Mesothelial cell of epicardium (in vitro differentiated cells): ENCODE data around the gene CABP4. TPM values are rescaled to one million over a fixed set of nuclear protein-coding genes. Genes with fewer than 3 reads are reported as not detected.

Source experiments
- DNase-seq, 2 experiments: peaks; one replicate each; pipeline ENCODE4 v3.0.0; 2021; ENCODE audit warnings: low spot score in 2 of 2; ENCODE audit not compliant: unreplicated experiment in 2 of 2
- H3K27ac Mint-ChIP-seq: 2 replicates; pipeline ENCODE4 v1.8.0; 2021; ENCODE audit warnings: mixed read lengths
- H3K27me3 Mint-ChIP-seq: 2 replicates; pipeline ENCODE4 v1.8.0; 2021; ENCODE audit warnings: low read depth, mixed read lengths
- H3K36me3 Mint-ChIP-seq: 2 replicates; pipeline ENCODE4 v1.8.0; 2021; ENCODE audit warnings: mixed read lengths
- H3K4me1 Mint-ChIP-seq: 2 replicates; pipeline ENCODE4 v1.8.0; 2021; ENCODE audit warnings: mixed read lengths
- H3K4me3 Mint-ChIP-seq: 2 replicates; pipeline ENCODE4 v1.8.0; 2021; ENCODE audit warnings: mild to moderate bottlenecking, moderate library complexity, mixed read lengths
- H3K9me3 Mint-ChIP-seq: 2 replicates; pipeline ENCODE4 v1.8.0; 2021; ENCODE audit warnings: mixed read lengths
- total RNA-seq: library from RNA; stranded (reverse); gene quantifications from 3 replicates; pipeline ENCODE4 v1.2.1, GENCODE V29; 2021
- TF ChIP-seq, protein P1 (sequence below): fragments of 200-600 bp; sonication (generic); IDR thresholded peaks from one replicate; pipeline ENCODE4 v1.5.0; 2021; ENCODE audit warnings: antibody characterized with exemption; ENCODE audit not compliant: unreplicated experiment

CABP4 gene
- total RNA-seq, 1 donor from 2014 or later, result 0.29 TPM

- H3K4me1 Mint-ChIP-seq, result peaks cover 10% of the 10 kb centered on the region
- peaks cover 40% of the 10 kb centered on the region for H3K27me3 Mint-ChIP-seq
- H3K9me3 Mint-ChIP-seq, result no peaks in the 10 kb centered on the region
- TF ChIP-seq, protein P1, sequence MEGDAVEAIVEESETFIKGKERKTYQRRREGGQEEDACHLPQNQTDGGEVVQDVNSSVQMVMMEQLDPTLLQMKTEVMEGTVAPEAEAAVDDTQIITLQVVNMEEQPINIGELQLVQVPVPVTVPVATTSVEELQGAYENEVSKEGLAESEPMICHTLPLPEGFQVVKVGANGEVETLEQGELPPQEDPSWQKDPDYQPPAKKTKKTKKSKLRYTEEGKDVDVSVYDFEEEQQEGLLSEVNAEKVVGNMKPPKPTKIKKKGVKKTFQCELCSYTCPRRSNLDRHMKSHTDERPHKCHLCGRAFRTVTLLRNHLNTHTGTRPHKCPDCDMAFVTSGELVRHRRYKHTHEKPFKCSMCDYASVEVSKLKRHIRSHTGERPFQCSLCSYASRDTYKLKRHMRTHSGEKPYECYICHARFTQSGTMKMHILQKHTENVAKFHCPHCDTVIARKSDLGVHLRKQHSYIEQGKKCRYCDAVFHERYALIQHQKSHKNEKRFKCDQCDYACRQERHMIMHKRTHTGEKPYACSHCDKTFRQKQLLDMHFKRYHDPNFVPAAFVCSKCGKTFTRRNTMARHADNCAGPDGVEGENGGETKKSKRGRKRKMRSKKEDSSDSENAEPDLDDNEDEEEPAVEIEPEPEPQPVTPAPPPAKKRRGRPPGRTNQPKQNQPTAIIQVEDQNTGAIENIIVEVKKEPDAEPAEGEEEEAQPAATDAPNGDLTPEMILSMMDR, result no peak
- H3K4me3 Mint-ChIP-seq, result no peak overlapping the region
- no peak for DNase-seq
- no peak overlapping the region for H3K27ac Mint-ChIP-seq
- H3K36me3 Mint-ChIP-seq, result no peaks in the 10 kb centered on the region
These were observed 46.5 kb upstream of the CABP4 start for GRCh38 chr11:67408437-67409200.

GRCh38 chr11:67409261-67409666, 45.9 kb upstream of the CABP4 start:
- H3K27me3 Mint-ChIP-seq, result peaks cover 43% of the 10 kb centered on the region
- H3K36me3 Mint-ChIP-seq, result no peaks in the 10 kb centered on the region
- H3K4me1 Mint-ChIP-seq, result peaks cover 10% of the 10 kb centered on the region
- no peak overlapping the region for H3K4me3 Mint-ChIP-seq
- TF ChIP-seq, protein P1, result no peak
- no peak for DNase-seq
- no peak overlapping the region for H3K27ac Mint-ChIP-seq
- no peaks in the 10 kb centered on the region for H3K9me3 Mint-ChIP-seq

DNA sequence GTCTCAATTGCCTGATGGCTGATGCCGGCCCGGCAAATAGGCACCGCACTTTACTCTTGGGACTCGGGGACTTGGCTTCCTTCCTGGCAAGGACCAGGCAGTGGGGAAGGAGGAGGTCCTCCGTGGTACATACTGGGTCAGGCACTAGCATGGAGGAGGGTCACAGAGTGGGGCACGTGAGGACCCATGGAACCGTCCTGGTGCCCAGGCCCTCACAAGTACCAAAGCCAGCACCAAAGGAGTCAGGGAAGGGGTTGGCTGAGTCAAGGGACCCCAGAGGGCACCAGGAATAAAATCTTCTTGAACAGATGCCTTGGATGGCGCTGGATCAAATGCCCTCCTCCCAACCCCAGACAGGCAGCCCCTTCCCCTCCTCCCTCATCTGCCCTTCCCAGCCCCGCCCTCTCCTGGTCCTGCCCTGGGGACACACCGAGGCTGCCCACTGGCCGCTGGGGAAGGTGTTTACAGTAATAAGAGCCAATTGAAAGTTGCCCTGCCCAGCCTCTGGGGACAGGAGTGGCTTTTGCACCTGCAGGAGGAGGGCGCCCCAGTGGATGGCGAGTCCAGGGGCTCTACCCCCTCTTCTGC, 45.3 kb upstream of the CABP4 start:
- Mint-ChIP-seq H3K4me3 (no peak overlapping the region), H3K9me3 (no peaks in the 10 kb centered on the region), H3K4me1 (peaks cover 7% of the 10 kb centered on the region), H3K27ac (no peak overlapping the region), H3K27me3 (peaks cover 45% of the 10 kb centered on the region), H3K36me3 (no peaks in the 10 kb centered on the region)
- DNase-seq, result no peak
- TF ChIP-seq, protein P1, result no peak

- Mint-ChIP-seq H3K9me3 (no peaks in the 10 kb centered on the region), H3K4me1 (peaks cover 9% of the 10 kb centered on the region), H3K27me3 (peaks cover 48% of the 10 kb centered on the region), H3K36me3 (no peaks in the 10 kb centered on the region), H3K4me3 (no peak overlapping the region), H3K27ac (no peak overlapping the region)
- TF ChIP-seq, protein P1, result no peak
- no peak for DNase-seq
These were observed 44.8 kb upstream of the CABP4 start for GRCh38 chr11:67410369-67410831.

DNA sequence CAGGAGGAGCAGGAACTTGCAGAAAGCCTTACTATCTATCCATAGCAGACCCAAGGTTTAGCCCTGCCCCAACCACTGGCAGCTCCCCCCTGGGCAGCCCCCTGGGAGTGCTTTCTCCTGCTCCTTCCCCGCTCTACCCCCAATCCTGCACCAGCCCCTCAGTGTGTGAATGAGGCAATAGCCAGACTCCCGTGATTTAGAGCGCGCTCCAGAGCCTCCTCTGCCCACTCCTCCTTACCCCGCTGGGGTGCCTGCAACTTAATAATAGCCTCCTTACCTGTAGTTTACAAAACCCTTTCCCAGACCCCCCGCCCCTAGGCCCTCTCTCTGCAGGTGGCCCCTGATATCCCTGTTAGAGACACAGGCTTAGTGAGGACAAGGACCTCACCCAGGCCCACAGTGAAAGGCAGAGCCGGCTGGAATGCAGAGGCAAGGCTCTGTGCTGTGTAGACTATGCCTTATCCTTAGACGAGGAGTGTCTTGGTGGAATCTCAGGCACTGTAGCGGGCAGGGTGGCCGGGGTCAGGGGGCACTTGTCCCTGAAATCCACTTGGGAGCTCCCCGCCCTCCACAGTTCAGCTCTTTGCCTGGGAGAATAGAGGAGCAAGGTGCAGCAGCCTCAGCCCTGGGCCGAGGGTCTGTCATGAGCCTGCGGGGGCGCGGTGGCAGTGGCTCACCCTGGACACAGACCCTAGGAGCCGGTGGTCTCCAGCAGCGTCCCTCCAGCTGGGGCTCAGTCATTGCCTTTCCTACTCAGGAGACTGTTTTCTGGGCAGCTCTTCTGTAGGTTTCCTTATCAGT, 44.0 kb upstream of the CABP4 start:
- Mint-ChIP-seq H3K4me3 (no peak overlapping the region), H3K4me1 (peaks cover 12% of the 10 kb centered on the region), H3K27me3 (peaks cover 52% of the 10 kb centered on the region), H3K36me3 (no peaks in the 10 kb centered on the region), H3K9me3 (no peaks in the 10 kb centered on the region), H3K27ac (no peak overlapping the region)
- no peak for DNase-seq
- TF ChIP-seq, protein P1, result no peak
